ENCODE measurements around the gene CYP19A1. TPM values are rescaled to one million over a fixed set of nuclear protein-coding genes. Genes with fewer than 3 reads are reported as not detected.
A peak's percentile ranks its signal among the peaks of the same experiment; 100 is the strongest.
"Not testable (repeated sequence)": the region's sequence is repeated elsewhere in the genome, so short reads cannot be mapped to it uniquely, and the experiment has no call there.

Gene CYP19A1
- total RNA-seq, 1 experiment from 2014 or later, result not detected

- H3K4me3 ChIP-seq, result no peak overlapping the region; the same call in 1 of the 2 replicates
- peaks cover 26% of the 10 kb centered on the region for H3K27me3 ChIP-seq (replicated peaks)
- no peak for DNase-seq (ENCODE audit: low read depth in 1 of 2, low spot score in 2 of 2)
- no peaks in the 10 kb centered on the region for H3K36me3 ChIP-seq
- H3K4me1 ChIP-seq (replicated peaks), result no peaks in the 10 kb centered on the region; the same call in 1 of the 2 replicates
- H3K9me3 ChIP-seq (replicated peaks), result no peaks in the 10 kb centered on the region
- H3K27ac ChIP-seq, result no peak overlapping the region
Measured at GRCh38 chr15:51266656-51267050, 71.7 kb downstream of the CYP19A1 start.

- Histone ChIP-seq H3K27ac (no peak overlapping the region), H3K36me3 (no peaks in the 10 kb centered on the region), H3K4me3 (no peak overlapping the region), H3K4me1 (replicated peaks) (peaks cover 4% of the 10 kb centered on the region; the same call in 1 of the 2 replicates), H3K27me3 (replicated peaks) (peaks cover 26% of the 10 kb centered on the region), H3K9me3 (replicated peaks) (no peaks in the 10 kb centered on the region)
- no peak for DNase-seq (ENCODE audit: low read depth in 1 of 2, low spot score in 2 of 2)
Measured at GRCh38 chr15:51265037-51265555, 73.3 kb downstream of the CYP19A1 start.

GRCh38 chr15:51263726-51264125 lies 74.7 kb downstream of the CYP19A1 start:
- Histone ChIP-seq H3K27me3 (replicated peaks) (peaks cover 22% of the 10 kb centered on the region), H3K9me3 (replicated peaks) (no peaks in the 10 kb centered on the region), H3K4me1 (replicated peaks) (peaks cover 6% of the 10 kb centered on the region; the same call in 1 of the 2 replicates), H3K27ac (no peak overlapping the region), H3K4me3 (no peak overlapping the region), H3K36me3 (no peaks in the 10 kb centered on the region)
- DNase-seq (ENCODE audit: low read depth in 1 of 2, low spot score in 2 of 2), result no peak

- Histone ChIP-seq H3K9me3 (replicated peaks) (no peaks in the 10 kb centered on the region), H3K27ac (no peak overlapping the region), H3K36me3 (no peaks in the 10 kb centered on the region), H3K27me3 (replicated peaks) (peaks cover 21% of the 10 kb centered on the region), H3K4me1 (replicated peaks) (peaks cover 6% of the 10 kb centered on the region; the same call in 1 of the 2 replicates), H3K4me3 (no peak overlapping the region)
- no peak for DNase-seq (ENCODE audit: low read depth in 1 of 2, low spot score in 2 of 2)
Measured at GRCh38 chr15:51263116-51263515, 75.3 kb downstream of the CYP19A1 start.

- no peaks in the 10 kb centered on the region for H3K36me3 ChIP-seq
- peaks cover 6% of the 10 kb centered on the region; the same call in 1 of the 2 replicates for H3K4me1 ChIP-seq (replicated peaks)
- H3K9me3 ChIP-seq (replicated peaks), result no peaks in the 10 kb centered on the region
- H3K4me3 ChIP-seq, result no peak overlapping the region
- no peak for DNase-seq (ENCODE audit: low read depth in 1 of 2, low spot score in 2 of 2)
- H3K27me3 ChIP-seq (replicated peaks), result peaks cover 15% of the 10 kb centered on the region
- H3K27ac ChIP-seq, result no peak overlapping the region
Measured at GRCh38 chr15:51262463-51262862, 75.9 kb downstream of the CYP19A1 start.

- not testable (repeated sequence) for H3K4me3 ChIP-seq; DNase-seq (ENCODE audit: low read depth in 1 of 2, low spot score in 2 of 2); H3K9me3 ChIP-seq (replicated peaks); H3K36me3 ChIP-seq; H3K27ac ChIP-seq; H3K4me1 ChIP-seq (replicated peaks); H3K27me3 ChIP-seq (replicated peaks)
Measured at GRCh38 chr15:51261113-51261512, 77.3 kb downstream of the CYP19A1 start.

- peak in 1 of 2 experiments; percentile 36 for DNase-seq (ENCODE audit: low read depth in 1 of 2, low spot score in 2 of 2)
- H3K36me3 ChIP-seq, result no peaks in the 10 kb centered on the region
- 0 out of 2 replicates have a peak, but pooled peaks cover 6% of the 10 kb centered on the region for H3K4me1 ChIP-seq (replicated peaks)
- no peaks in the 10 kb centered on the region for H3K27me3 ChIP-seq (replicated peaks)
- no peak overlapping the region for H3K27ac ChIP-seq
- no peak overlapping the region for H3K4me3 ChIP-seq
- no peaks in the 10 kb centered on the region for H3K9me3 ChIP-seq (replicated peaks)
Measured at GRCh38 chr15:51260202-51260601, 78.2 kb downstream of the CYP19A1 start.

- Histone ChIP-seq H3K9me3 (replicated peaks) (no peaks in the 10 kb centered on the region), H3K4me3 (no peak overlapping the region), H3K27me3 (replicated peaks) (0 out of 2 replicates have a peak, but pooled peaks cover 2% of the 10 kb centered on the region), H3K36me3 (no peaks in the 10 kb centered on the region), H3K27ac (no peak overlapping the region), H3K4me1 (replicated peaks) (0 out of 2 replicates have a peak, but pooled peaks cover 6% of the 10 kb centered on the region)
- DNase-seq (ENCODE audit: low read depth in 1 of 2, low spot score in 2 of 2), result no peak
Measured at GRCh38 chr15:51255533-51255932, 82.9 kb downstream of the CYP19A1 start.

- Histone ChIP-seq H3K9me3 (replicated peaks) (no peaks in the 10 kb centered on the region), H3K36me3 (no peaks in the 10 kb centered on the region), H3K27ac (no peak overlapping the region), H3K4me3 (no peak overlapping the region), H3K27me3 (replicated peaks) (0 out of 2 replicates have a peak, but pooled peaks cover 2% of the 10 kb centered on the region), H3K4me1 (replicated peaks) (no peaks in the 10 kb centered on the region)
- no peak for DNase-seq (ENCODE audit: low read depth in 1 of 2, low spot score in 2 of 2)
Measured at GRCh38 chr15:51253366-51253765, 85.0 kb downstream of the CYP19A1 start.

- no peaks in the 10 kb centered on the region for H3K4me1 ChIP-seq (replicated peaks)
- DNase-seq (ENCODE audit: low read depth in 1 of 2, low spot score in 2 of 2), result no peak
- no peak overlapping the region for H3K4me3 ChIP-seq
- H3K9me3 ChIP-seq (replicated peaks), result no peaks in the 10 kb centered on the region
- H3K27ac ChIP-seq, result no peak overlapping the region
- H3K27me3 ChIP-seq (replicated peaks), result 0 out of 2 replicates have a peak, but pooled peaks cover 2% of the 10 kb centered on the region
- H3K36me3 ChIP-seq, result no peaks in the 10 kb centered on the region
Measured at GRCh38 chr15:51252671-51253070, 85.7 kb downstream of the CYP19A1 start.

- Histone ChIP-seq H3K4me1 (replicated peaks) (no peaks in the 10 kb centered on the region), H3K27me3 (replicated peaks) (0 out of 2 replicates have a peak, but pooled peaks cover 2% of the 10 kb centered on the region), H3K36me3 (no peaks in the 10 kb centered on the region)
Measured at GRCh38 chr15:51251556-51251955, 86.8 kb downstream of the CYP19A1 start.

GRCh38 chr15:51250217-51251011 lies 88.0 kb downstream of the CYP19A1 start:
- no peak for DNase-seq (ENCODE audit: low read depth in 1 of 2, low spot score in 2 of 2)
- H3K27ac ChIP-seq, result no peak overlapping the region
- H3K4me1 ChIP-seq (replicated peaks), result no peaks in the 10 kb centered on the region
- 0 out of 2 replicates have a peak, but pooled peaks cover 2% of the 10 kb centered on the region for H3K27me3 ChIP-seq (replicated peaks)
- H3K9me3 ChIP-seq (replicated peaks), result no peaks in the 10 kb centered on the region
- no peaks in the 10 kb centered on the region for H3K36me3 ChIP-seq
- no peak overlapping the region for H3K4me3 ChIP-seq

More at GRCh38 chr15:51251556-51251955, 86.8 kb downstream of the CYP19A1 start:
- DNase-seq (ENCODE audit: low read depth in 1 of 2, low spot score in 2 of 2), result no peak
- Histone ChIP-seq H3K4me3 (no peak overlapping the region), H3K27ac (no peak overlapping the region), H3K9me3 (replicated peaks) (no peaks in the 10 kb centered on the region)

- no peak for DNase-seq (ENCODE audit: low read depth in 1 of 2, low spot score in 2 of 2)
- Histone ChIP-seq H3K27me3 (replicated peaks) (no peaks in the 10 kb centered on the region; the same call in 1 of the 2 replicates), H3K36me3 (no peaks in the 10 kb centered on the region), H3K4me3 (no peak overlapping the region), H3K9me3 (replicated peaks) (no peaks in the 10 kb centered on the region), H3K4me1 (replicated peaks) (no peaks in the 10 kb centered on the region), H3K27ac (no peak overlapping the region)
Measured at GRCh38 chr15:51245628-51246027, 92.8 kb downstream of the CYP19A1 start.

GRCh38 chr15:51244423-51244869 lies 94.0 kb downstream of the CYP19A1 start:
- H3K27me3 ChIP-seq (replicated peaks), result no peaks in the 10 kb centered on the region; the same call in none of the 2 replicates
- H3K4me1 ChIP-seq (replicated peaks), result no peaks in the 10 kb centered on the region
- H3K9me3 ChIP-seq (replicated peaks), result no peaks in the 10 kb centered on the region
- no peaks in the 10 kb centered on the region for H3K36me3 ChIP-seq
- no peak overlapping the region for H3K4me3 ChIP-seq
- no peak overlapping the region for H3K27ac ChIP-seq
- no peak for DNase-seq (ENCODE audit: low read depth in 1 of 2, low spot score in 2 of 2)

Measured in SJSA1 (cell line).